Heart left ventricle (tissue), 16 donors: ENCODE results near the gene TJP1. TPM values are rescaled to one million over a fixed set of nuclear protein-coding genes. Genes with fewer than 3 reads are reported as not detected.
"Not testable (repeated sequence)": the region's sequence is repeated elsewhere in the genome, so short reads cannot be mapped to it uniquely, and the experiment has no call there.

Experiments
- ATAC-seq, 4 donors: fragments of 200-7000 bp; cut with Tn5 transposase; one replicate each; pipeline ENCODE4 v1.9.1; 2020 to 2022; ENCODE audit warnings: moderate library complexity in 4 of 4, mild to moderate bottlenecking in 3 of 4, moderate number of reproducible peaks in 1 of 4
- DNase-seq, 5 donors: peaks; one replicate each; pipeline ENCODE4 v3.0.0-alpha.2; 2020
- H3K27ac ChIP-seq, 12 donors: fragments of 200-600 bp; sonication (generic) in 4 of 12; one replicate each; pipeline versions ENCODE4 v1.5.0 to v1.8.0; 2016 to 2022; ENCODE audit warnings: mild to moderate bottlenecking in 2 of 12
- H3K27me3 ChIP-seq, 9 donors: fragments of 200-600 bp; sonication (generic) in 2 of 9; one replicate each; pipeline versions ENCODE4 v1.5.1 to v1.8.0; 2016 to 2022; ENCODE audit warnings: mild to moderate bottlenecking in 3 of 9
- H3K36me3 ChIP-seq, 9 donors: fragments of 200-600 bp; sonication (generic) in 2 of 9; one replicate each; pipeline versions ENCODE4 v1.5.0 to v1.8.0; 2018 to 2022; ENCODE audit warnings: mild to moderate bottlenecking in 2 of 9
- H3K4me1 ChIP-seq, 12 donors: fragments of 200-600 bp; sonication (generic) in 4 of 12; one replicate each; pipeline versions ENCODE4 v1.5.0 to v1.8.0; 2016 to 2022; ENCODE audit warnings: mild to moderate bottlenecking in 3 of 12
- H3K4me3 ChIP-seq, 12 donors: fragments of 200-600 bp; sonication (generic) in 4 of 12; one replicate each; pipeline versions ENCODE4 v1.5.0 to v1.8.0; 2017 to 2022; ENCODE audit warnings: mild to moderate bottlenecking in 9 of 12, moderate library complexity in 4 of 12
- H3K9me3 ChIP-seq, 12 donors: fragments of 200-600 bp; sonication (generic) in 4 of 12; one replicate each; pipeline versions ENCODE4 v1.5.0 to v1.8.0; 2016 to 2022; ENCODE audit warnings: mild to moderate bottlenecking in 1 of 12
- POLR2A ChIP-seq, 2 donors: fragments of 450-650 bp; IDR thresholded peaks; one replicate each; pipeline ENCODE4 v1.6.1; 2017; ENCODE audit warnings: antibody characterized with exemption in 2 of 2, mild to moderate bottlenecking in 2 of 2, moderate library complexity in 2 of 2
- WGBS, 4 donors: extraction: QIAGEN DNeasy Blood & Tissue Kit in 2 of 4; methylation state at CpG; one replicate each; pipeline versions ENCODE4 v1.1.5 to v1.1.7; 2013 to 2018; 5-methylcytosine and 5-hydroxymethylcytosine counted together
- intact Hi-C, 10 donors: fragments of 100-400 bp; cut with DNase I; formaldehyde crosslinking; loops; one replicate each; pipeline versions ENCODE4 v1.11.1 to v1.14.2; 2022
- polyA plus RNA-seq, 2 donors: library from polyadenylated mRNA; stranded (reverse); fragments of 200-250 nt; gene quantifications; one replicate each; pipeline ENCODE4 v1.2.3, GENCODE V29; 2013
- total RNA-seq, 9 donors: library from RNA; depleted of rRNA in 2 of 9; stranded (reverse); fragments of >200 nt in 2 of 9; fragmentation: NEBNext Ultra II Directional in 3 of 9; extraction: Animal tissue kit (Norgen Biotek cat#: 25700) in 3 of 9; gene quantifications; one replicate each; pipeline versions ENCODE4 v1.1.0 to v1.2.4, GENCODE V29; 2016 to 2023
- TF ChIP-seq, protein P1 (sequence below), 12 donors: fragments of 200-600 bp; sonication (generic) in 4 of 12; IDR thresholded peaks; one replicate each; pipeline versions ENCODE4 v1.5.0 to v1.8.0; 2018 to 2022; ENCODE audit warnings: antibody characterized with exemption in 12 of 12, mild to moderate bottlenecking in 5 of 12
- donor health status: ischemic (EF 13 %, LVEDD 7.1; RV severe dilation, severe dysfunction).
- donor health status: healthy with polysubstance abuse.
- donor health status: DM: no; HTN: yes; CAD: no.
- donor health status: DM: no; HTN: no; CAD: no.
- donor health status: ischemic (EF 25% LVEDD 6.9; RV normal size, moderate dysfunction).
- donor health status: ischemic (EF 25% LVEDD 5.7; RV mildly dilated, moderate dysfunction).
- donor health status: healthy.
- donor health status: DM: yes; HTN: yes; CAD: no.
- donor health status: ischemic (EF 35%, LVEDD 5.7; RV mildly dilated, moderate dysfunction).
- donor health status: nonischemic (EF 11% LVEDD 7.7; RV severe dilation, severe dysfunction).
- donor health status: DM: yes; HTN: yes; CAD: no.
- donor health status: PGD.
- donor health status: ischemic (EF 29% LVEDD 5.4; RV normal size, mild dysfunction).
- donor health status: nonischemic (EF 23%, LVEDD 6.1; RV moderate dilation, normal function).

Gene TJP1
- total and polyA plus RNA-seq, 11 donors = 26.8 to 159 (median 105) TPM

DNA sequence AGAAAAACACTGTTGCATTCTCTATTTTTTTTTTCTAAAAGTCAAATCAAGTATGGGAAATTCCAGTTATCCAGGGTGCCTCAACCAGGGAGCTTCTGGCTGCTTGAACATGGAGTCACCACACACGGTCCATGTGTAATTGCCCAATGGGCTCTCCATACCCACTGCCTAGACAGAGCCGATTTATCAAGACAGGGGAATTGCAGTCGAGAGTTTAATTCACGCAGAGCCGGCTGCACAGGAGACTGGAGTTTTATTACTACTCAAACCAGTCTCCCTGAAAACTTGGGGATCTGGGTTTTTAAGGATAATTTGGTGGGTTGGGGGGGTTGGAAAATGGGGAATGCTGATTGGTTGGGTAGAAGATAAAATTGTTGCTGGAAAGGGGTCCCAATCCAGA, 149.8 kb downstream of the TJP1 start:
- H3K9me3 ChIP-seq = no peaks in the 10 kb centered on the region
- ATAC-seq = no peak
- whole genome bisulfite sequencing, 4 donors = 93 to 98% (median 96%) methylated on average over 5 of the region's 5 CpGs
- H3K27ac ChIP-seq = no peak overlapping the region
- peaks cover 0 to 20% (median 0%) of the 10 kb centered on the region in 9 donors for H3K27me3 ChIP-seq
- intact Hi-C loops = loop anchor here in 4 of 10 donors (5.0 to 10.0 kb wide), 3 partner anchors 260 to 402 kb away; no protein-coding TSS in a partner anchor
- peaks cover 0 to 13% (median 0%) of the 10 kb centered on the region in 12 donors for H3K4me1 ChIP-seq
- no peaks in the 10 kb centered on the region for H3K36me3 ChIP-seq
- H3K4me3 ChIP-seq = no peak overlapping the region
- DNase-seq = no peak
- TF ChIP-seq POLR2A (IDR thresholded peaks at IDR 0.05) = no peak
- TF ChIP-seq, protein P1, sequence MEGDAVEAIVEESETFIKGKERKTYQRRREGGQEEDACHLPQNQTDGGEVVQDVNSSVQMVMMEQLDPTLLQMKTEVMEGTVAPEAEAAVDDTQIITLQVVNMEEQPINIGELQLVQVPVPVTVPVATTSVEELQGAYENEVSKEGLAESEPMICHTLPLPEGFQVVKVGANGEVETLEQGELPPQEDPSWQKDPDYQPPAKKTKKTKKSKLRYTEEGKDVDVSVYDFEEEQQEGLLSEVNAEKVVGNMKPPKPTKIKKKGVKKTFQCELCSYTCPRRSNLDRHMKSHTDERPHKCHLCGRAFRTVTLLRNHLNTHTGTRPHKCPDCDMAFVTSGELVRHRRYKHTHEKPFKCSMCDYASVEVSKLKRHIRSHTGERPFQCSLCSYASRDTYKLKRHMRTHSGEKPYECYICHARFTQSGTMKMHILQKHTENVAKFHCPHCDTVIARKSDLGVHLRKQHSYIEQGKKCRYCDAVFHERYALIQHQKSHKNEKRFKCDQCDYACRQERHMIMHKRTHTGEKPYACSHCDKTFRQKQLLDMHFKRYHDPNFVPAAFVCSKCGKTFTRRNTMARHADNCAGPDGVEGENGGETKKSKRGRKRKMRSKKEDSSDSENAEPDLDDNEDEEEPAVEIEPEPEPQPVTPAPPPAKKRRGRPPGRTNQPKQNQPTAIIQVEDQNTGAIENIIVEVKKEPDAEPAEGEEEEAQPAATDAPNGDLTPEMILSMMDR (IDR thresholded peaks at IDR 0.05) = no peak

DNA sequence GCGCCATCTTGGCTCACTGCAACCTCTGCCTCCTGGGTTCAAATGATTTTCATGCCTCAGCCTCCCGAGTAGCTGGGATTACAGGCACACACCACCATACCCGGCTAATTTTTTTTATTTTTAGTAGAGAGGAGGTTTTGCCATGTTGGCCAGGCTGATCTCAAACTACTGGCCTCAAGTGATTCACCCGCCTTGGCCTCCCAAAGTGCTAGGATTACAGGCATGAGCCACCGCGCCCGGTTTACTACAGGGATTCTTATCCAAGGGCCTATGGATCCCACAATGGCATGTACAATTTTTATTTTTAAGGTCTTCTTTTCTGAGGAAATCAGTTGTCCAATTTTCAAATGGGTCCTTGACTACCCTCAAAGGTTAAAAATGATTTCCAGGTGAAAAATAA, 150.2 kb downstream of the TJP1 start:
- H3K4me1 ChIP-seq = peaks cover 0 to 13% (median 0%) of the 10 kb centered on the region in 12 donors
- not testable (repeated sequence) for H3K4me3 ChIP-seq, ATAC-seq, H3K9me3 ChIP-seq, H3K27ac ChIP-seq, H3K36me3 ChIP-seq, DNase-seq
- intact Hi-C loops = loop anchor here in 4 of 10 donors (5.0 to 10.0 kb wide), 3 partner anchors 260 to 403 kb away; no protein-coding TSS in a partner anchor
- 94 to 97% (median 95%) methylated on average over 7 of the region's 7 CpGs for WGBS, 4 donors
- H3K27me3 ChIP-seq = peaks cover 0 to 20% (median 0%) of the 10 kb centered on the region in 9 donors

DNA sequence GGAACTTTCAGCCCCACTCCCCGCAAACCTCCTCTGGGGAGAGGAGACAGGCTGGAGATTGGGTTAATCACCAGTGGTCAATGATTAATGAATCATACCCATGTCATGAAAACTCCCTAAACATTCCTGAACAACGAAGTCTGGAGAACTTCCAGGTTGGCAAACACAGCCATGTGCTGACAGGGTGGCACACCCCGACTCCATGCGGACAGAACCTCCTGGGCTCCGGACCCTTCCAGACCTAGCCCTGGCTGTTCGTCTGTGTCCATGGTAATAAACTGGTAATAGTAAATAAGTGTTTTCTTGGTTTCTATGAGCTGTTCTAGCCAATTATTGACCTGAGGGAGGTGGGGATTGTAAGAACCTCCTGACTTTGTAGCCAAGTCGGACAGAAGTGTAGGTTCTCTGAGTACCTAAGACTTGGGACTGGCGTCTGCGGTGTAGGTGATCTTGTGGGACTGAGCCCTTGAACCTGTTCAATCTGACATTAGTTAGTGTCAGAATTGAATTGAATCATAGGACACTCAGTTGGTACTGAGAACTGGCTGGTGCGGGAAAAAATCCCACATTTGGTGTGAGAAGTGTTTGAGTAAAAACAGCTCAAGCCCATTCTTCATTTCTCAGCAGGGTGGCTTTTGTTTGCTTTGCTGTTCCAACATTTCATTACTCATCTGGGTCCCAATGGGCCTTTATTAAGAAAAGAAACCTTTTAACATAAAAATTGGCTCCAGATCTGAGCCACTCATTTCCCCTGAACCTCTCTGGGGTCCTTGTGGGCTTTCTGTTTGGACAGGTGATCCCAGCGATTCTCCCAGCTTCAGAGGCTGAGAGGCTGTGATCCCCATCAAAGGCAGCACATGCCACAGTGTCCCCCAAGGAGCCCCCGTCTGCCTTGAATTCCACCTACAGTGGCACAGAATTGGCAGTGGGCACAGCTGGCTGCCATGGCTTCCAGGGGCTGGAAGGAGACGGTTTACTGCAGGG, 151.0 kb downstream of the TJP1 start:
- no peaks in the 10 kb centered on the region for H3K9me3 ChIP-seq
- TF ChIP-seq, protein P1 (IDR thresholded peaks at IDR 0.05) = no peak
- TF ChIP-seq POLR2A (IDR thresholded peaks at IDR 0.05) = no peak
- no peak overlapping the region for H3K27ac ChIP-seq
- WGBS, 4 donors = 79 to 81% (median 80%) methylated on average over 13 of the region's 13 CpGs
- H3K36me3 ChIP-seq = no peaks in the 10 kb centered on the region
- intact Hi-C loops = loop anchor here in 4 of 10 donors (5.0 to 10.0 kb wide), 3 partner anchors 261 to 404 kb away; no protein-coding TSS in a partner anchor
- H3K4me1 ChIP-seq = peaks cover 0 to 13% (median 0%) of the 10 kb centered on the region in 12 donors
- H3K27me3 ChIP-seq = peaks cover 0 to 17% (median 0%) of the 10 kb centered on the region in 9 donors
- H3K4me3 ChIP-seq = no peak overlapping the region
- ATAC-seq (no peak), DNase-seq (no peak)

DNA sequence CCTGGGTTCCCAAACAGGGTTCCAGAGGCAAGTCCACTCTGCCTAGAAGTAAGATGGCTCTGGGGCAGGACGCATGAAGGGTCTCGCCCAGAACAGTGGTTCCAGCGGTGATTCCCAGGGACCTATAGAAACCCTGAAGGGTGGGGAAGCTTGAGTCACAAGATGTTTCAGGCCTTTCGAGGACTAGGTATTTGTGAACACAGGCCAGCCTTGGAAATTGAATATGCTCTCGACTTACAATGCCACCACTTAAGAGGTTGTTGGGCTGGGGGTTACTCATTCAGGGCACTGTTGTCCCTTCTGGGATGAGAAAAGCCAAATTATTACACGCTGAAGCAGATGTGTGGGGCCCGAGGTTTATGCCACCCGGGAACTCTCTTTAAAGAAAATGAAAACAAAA, 152.0 kb downstream of the TJP1 start:
- no peaks in the 10 kb centered on the region for H3K9me3 ChIP-seq
- intact Hi-C loops = loop anchor here in 4 of 10 donors (5.0 to 10.0 kb wide), 3 partner anchors 262 to 405 kb away; no protein-coding TSS in a partner anchor
- TF ChIP-seq, protein P1 (IDR thresholded peaks at IDR 0.05) = no peak
- no peak for TF ChIP-seq POLR2A (IDR thresholded peaks at IDR 0.05)
- peaks cover 0 to 13% (median 0%) of the 10 kb centered on the region in 12 donors for H3K4me1 ChIP-seq
- H3K27me3 ChIP-seq = peaks cover 0 to 8% (median 0%) of the 10 kb centered on the region in 9 donors
- H3K4me3 ChIP-seq = no peak overlapping the region
- DNase-seq (no peak), ATAC-seq (no peak)
- no peaks in the 10 kb centered on the region for H3K36me3 ChIP-seq
- H3K27ac ChIP-seq = no peak overlapping the region
- 88 to 95% (median 94%) methylated on average over 8 of the region's 8 CpGs for WGBS, 4 donors
